Measurements from ENCODE around the gene ZNF25. TPM values are rescaled to one million over a fixed set of nuclear protein-coding genes. Genes with fewer than 3 reads are reported as not detected.
"Not testable (repeated sequence)": the region's sequence is repeated elsewhere in the genome, so short reads cannot be mapped to it uniquely, and the experiment has no call there.

Gene ZNF25
- 10 to 100 TPM; 10.8 to 22.5 (median 18.3) TPM for total RNA-seq
- polyA plus RNA-seq = 10 to 100 TPM; 10.9 to 14.3 TPM
- long read RNA-seq, donor 1, full-length matches to known transcripts = 2 of 6 reads
- long read RNA-seq, donor 1, partial matches to known transcripts = 0 of 6 reads
- long read RNA-seq, donor 1, other reads (novel, unspliced or antisense) = 4 of 6 reads
- long read RNA-seq, donor 2, full-length matches to known transcripts = 1 of 1 reads
- long read RNA-seq, donor 2, partial matches to known transcripts = 0 of 1 reads
- long read RNA-seq, donor 2, other reads (novel, unspliced or antisense) = 0 of 1 reads
- long read RNA-seq, donor 3, full-length matches to known transcripts = 31 of 45 reads
- long read RNA-seq, donor 3, partial matches to known transcripts = 0 of 45 reads
- long read RNA-seq, donor 3, other reads (novel, unspliced or antisense) = 14 of 45 reads

DNA sequence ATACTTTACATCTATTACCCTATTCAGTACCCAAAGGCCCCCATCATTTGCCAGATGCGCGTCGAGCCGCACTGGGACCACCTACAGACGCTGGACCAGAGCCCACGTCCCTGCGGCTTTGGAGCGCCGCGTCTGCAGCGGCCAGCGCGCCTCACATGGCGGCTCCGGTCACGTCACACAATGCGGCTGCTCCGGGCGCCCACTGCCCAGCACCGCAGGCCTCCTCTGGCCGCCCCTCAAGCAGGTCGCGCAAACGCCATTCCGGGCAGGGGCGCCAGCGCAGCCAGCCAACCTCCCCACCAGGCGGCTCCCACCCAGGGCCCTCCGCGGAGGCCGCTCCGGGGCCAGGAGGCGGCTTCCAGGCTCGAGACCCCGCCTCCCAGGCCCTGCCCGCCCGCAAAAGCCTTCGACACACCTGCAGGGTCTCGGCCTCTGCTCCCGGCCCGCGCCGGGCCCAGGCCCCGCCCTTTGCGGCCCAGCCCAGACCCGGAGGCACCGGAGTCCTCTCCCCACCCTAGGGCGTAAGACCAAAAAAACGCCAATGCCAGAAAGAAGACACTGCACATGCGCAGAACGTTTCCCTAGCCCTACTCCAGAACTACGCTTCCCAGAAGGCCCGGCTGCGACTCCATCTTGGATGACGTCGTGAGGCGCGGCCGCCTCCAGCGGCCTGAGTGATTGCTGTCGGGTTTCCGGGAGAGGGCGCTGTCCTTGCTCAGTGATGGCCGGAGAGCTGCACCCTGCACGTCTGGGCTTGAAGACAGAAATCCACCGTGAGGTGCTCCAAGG is at the start of gene ZNF25:
ZNF25 (minus strand) TSS at position 557 of the 789 bp plus-strand sequence. CDS start 4,925 bp downstream, outside the sequence.
- WGBS, 3 donors = 0 to 1% (median 1%) methylated on average over 53 to 66 of the region's 66 CpGs
- peak; percentile 97 to 99 (median 98) for DNase-seq
- Histone ChIP-seq H3K4me3 (peak within 1 kb of the TSS; percentile 86), H3K27ac (peak within 1 kb of the TSS; percentile 92 to 95), H3K4me1 (ENCODE audit: insufficient read depth) (no peaks in the 10 kb centered on the region), H3K9me3 (no peaks in the 10 kb centered on the region), H3K27me3 (no peaks in the 10 kb centered on the region), H3K36me3 (no peaks in the 10 kb centered on the region)
- intact Hi-C loops (cut with DNase I) = loop anchor here in 2 of 4 donors (10.0 kb wide), 2 partner anchors 119 to 121 kb away; partner anchors contain the start of genes ZNF248 (in 2 of the 2) and ZNF37A (in 1 of the 2)
- TF ChIP-seq, protein P1, sequence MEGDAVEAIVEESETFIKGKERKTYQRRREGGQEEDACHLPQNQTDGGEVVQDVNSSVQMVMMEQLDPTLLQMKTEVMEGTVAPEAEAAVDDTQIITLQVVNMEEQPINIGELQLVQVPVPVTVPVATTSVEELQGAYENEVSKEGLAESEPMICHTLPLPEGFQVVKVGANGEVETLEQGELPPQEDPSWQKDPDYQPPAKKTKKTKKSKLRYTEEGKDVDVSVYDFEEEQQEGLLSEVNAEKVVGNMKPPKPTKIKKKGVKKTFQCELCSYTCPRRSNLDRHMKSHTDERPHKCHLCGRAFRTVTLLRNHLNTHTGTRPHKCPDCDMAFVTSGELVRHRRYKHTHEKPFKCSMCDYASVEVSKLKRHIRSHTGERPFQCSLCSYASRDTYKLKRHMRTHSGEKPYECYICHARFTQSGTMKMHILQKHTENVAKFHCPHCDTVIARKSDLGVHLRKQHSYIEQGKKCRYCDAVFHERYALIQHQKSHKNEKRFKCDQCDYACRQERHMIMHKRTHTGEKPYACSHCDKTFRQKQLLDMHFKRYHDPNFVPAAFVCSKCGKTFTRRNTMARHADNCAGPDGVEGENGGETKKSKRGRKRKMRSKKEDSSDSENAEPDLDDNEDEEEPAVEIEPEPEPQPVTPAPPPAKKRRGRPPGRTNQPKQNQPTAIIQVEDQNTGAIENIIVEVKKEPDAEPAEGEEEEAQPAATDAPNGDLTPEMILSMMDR (IDR thresholded peaks at IDR 0.05) = peak; percentile 81 to 94 (median 84)
- TF ChIP-seq EP300 (IDR thresholded peaks at IDR 0.05) = no peak
- peak; percentile 84 for TF ChIP-seq POLR2A (IDR thresholded peaks at IDR 0.05)

DNA sequence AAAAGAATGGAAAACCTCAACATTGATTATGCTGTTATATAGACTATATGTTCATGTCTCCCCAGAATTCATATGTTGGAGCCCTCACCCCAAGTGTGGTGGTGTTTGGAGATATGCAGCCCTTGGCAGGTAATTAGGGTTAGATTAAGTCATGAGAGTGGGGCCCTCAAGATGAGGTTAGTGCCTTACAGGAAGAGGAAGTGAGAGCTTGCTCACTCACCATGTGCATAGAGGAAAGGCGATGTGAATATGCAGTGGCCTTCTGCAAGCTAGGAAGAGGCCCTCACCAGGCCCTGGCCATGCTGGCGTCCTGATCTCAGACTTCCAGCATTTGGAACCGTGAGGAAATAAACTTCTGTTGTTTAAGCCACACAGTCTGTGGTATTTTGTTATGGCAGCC is 48.8 kb upstream of the ZNF25 start:
- Histone ChIP-seq H3K36me3 (no peaks in the 10 kb centered on the region), H3K9me3 (no peaks in the 10 kb centered on the region), H3K27ac (no peak overlapping the region), H3K4me1 (ENCODE audit: insufficient read depth) (no peaks in the 10 kb centered on the region), H3K4me3 (no peak overlapping the region), H3K27me3 (no peaks in the 10 kb centered on the region)
- intact Hi-C loops (cut with DNase I) = no loop called here
- no peak for DNase-seq
- WGBS, 3 donors = 94 to 100% (median 96%) methylated on average over 3 of the region's 3 CpGs
- TF ChIP-seq, protein P1 (IDR thresholded peaks at IDR 0.05) = no peak
- TF ChIP-seq EP300 (IDR thresholded peaks at IDR 0.05) (no peak), POLR2A (IDR thresholded peaks at IDR 0.05) (no peak)

DNA sequence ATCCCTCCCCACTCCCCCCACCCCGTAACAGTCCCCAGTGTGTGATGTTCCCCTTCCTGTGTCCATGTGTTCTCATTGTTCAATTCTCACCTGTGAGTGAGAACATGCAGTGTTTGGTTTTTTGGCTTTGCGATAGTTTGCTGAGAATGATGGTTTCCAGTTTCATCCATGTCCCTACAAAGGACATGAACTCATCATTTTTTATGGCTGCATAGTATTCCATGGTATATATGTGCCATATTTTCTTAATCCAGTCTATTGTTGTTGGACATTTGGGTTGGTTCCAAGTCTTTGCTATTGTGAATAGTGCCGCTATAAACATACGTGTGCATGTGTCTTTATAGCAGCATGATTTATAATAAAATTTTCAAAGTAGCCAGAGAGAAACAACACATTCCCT is 42.7 kb upstream of the ZNF25 start:
- H3K9me3 ChIP-seq; DNase-seq; H3K4me3 ChIP-seq; intact Hi-C loops (cut with DNase I); H3K4me1 ChIP-seq (ENCODE audit: insufficient read depth); H3K27me3 ChIP-seq; H3K27ac ChIP-seq; H3K36me3 ChIP-seq: not testable (repeated sequence)
- 50 to 73% (median 66%) methylated on average over 4 of the region's 4 CpGs for WGBS, 3 donors

DNA sequence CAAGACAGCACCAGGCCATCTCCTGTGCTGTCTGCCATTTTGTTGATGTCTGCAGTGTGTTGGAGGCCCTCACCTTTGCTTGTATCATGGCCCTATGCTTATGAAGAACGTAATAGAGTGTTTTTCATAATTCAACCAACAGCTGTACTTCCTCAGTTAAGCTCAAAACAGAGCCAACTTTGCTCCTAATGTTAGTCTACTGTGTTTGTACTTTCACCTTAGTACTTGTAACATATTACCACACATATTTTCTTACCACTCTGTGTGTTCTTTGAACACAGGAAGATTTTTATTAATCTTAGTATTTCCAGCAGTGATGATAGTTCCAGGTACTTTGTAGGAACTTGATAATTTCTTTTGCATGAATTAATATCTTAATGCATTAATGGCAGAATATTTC is 39.9 kb upstream of the ZNF25 start:
- H3K9me3 ChIP-seq = no peaks in the 10 kb centered on the region
- H3K27ac ChIP-seq = no peak overlapping the region
- no peak overlapping the region for H3K4me3 ChIP-seq
- no peaks in the 10 kb centered on the region for H3K36me3 ChIP-seq
- WGBS, 3 donors = 8 to 43% (median 23%) methylated on average over 1 of the region's 1 CpG
- intact Hi-C loops (cut with DNase I) = no loop called here
- no peaks in the 10 kb centered on the region for H3K27me3 ChIP-seq
- TF ChIP-seq, protein P1 (IDR thresholded peaks at IDR 0.05) = no peak
- TF ChIP-seq POLR2A (IDR thresholded peaks at IDR 0.05) (no peak), EP300 (IDR thresholded peaks at IDR 0.05) (no peak)
- H3K4me1 ChIP-seq (ENCODE audit: insufficient read depth) = no peaks in the 10 kb centered on the region
- no peak for DNase-seq
